GM19351 (cell line): ENCODE measurements around the gene CSTF1.

ENCODE experiments used
- ATAC-seq: cut with Tn5 transposase; IDR thresholded peaks from one replicate; pipeline ENCODE4 v1.9.1; 2021; ENCODE audit warnings: mild to moderate bottlenecking, moderate library complexity; ENCODE audit not compliant: unreplicated experiment

CSTF1 gene

GRCh38 chr20:56392132-56392880, at the start of gene CSTF1, which contains the start of gene AURKA:
TSS of gene CSTF1 (plus strand) at chr20:56392645. CDS start at chr20:56395553, 2,908 bp downstream.
TSS of gene AURKA (minus strand) at chr20:56392215. CDS start at chr20:56388197, 4,018 bp downstream.
- ATAC-seq: peak; percentile 86

GRCh38 chr20:56342783-56343182, 49.7 kb upstream of the CSTF1 start:
- no peak for ATAC-seq

- peak; percentile 84 for ATAC-seq
Observed at GRCh38 chr20:56343861-56344381, 48.5 kb upstream of the CSTF1 start.

- ATAC-seq: no peak
Observed at GRCh38 chr20:56345911-56346310, 46.5 kb upstream of the CSTF1 start.

GRCh38 chr20:56347628-56348304, 44.7 kb upstream of the CSTF1 start:
- no peak for ATAC-seq

GRCh38 chr20:56348305-56348693, 44.1 kb upstream of the CSTF1 start:
- no peak for ATAC-seq

GRCh38 chr20:56348746-56349145, 43.7 kb upstream of the CSTF1 start:
- no peak for ATAC-seq

- ATAC-seq: no peak
Observed at GRCh38 chr20:56350842-56351241, 41.6 kb upstream of the CSTF1 start.

GRCh38 chr20:56352345-56353055, 39.9 kb upstream of the CSTF1 start:
- no peak for ATAC-seq

GRCh38 chr20:56353356-56353755, 39.1 kb upstream of the CSTF1 start:
- ATAC-seq: no peak

- no peak for ATAC-seq
Observed at GRCh38 chr20:56358070-56358469, 34.4 kb upstream of the CSTF1 start.

GRCh38 chr20:56358600-56359211, 33.7 kb upstream of the CSTF1 start, which contains the start of gene FAM210B:
TSS of gene FAM210B (plus strand) at chr20:56358974. CDS start at chr20:56359006, 32 bp downstream.
- ATAC-seq: peak; percentile 96

- ATAC-seq: peak; percentile 26
Observed at GRCh38 chr20:56359212-56360132, 33.0 kb upstream of the CSTF1 start.

- ATAC-seq: no peak
Observed at GRCh38 chr20:56360133-56360907, 32.1 kb upstream of the CSTF1 start.

- ATAC-seq: no peak
Observed at GRCh38 chr20:56360908-56361205, 31.6 kb upstream of the CSTF1 start.

GRCh38 chr20:56361900-56362299, 30.5 kb upstream of the CSTF1 start:
- no peak for ATAC-seq

GRCh38 chr20:56362833-56363413, 29.5 kb upstream of the CSTF1 start:
- no peak for ATAC-seq

GRCh38 chr20:56363491-56363890, 29.0 kb upstream of the CSTF1 start:
- no peak for ATAC-seq
